Stimulated activated CD8-positive, alpha-beta memory T cell treated with anti-CD3 and anti-CD28 coated beads, Interleukin-4, amount 100 ng/mL, for 24 hours (primary cell): ENCODE measurements around the gene SPRED2.

Experiments used
- DNase-seq: peaks from one replicate; pipeline ENCODE4 v3.0.0-alpha.2; 2020; ENCODE audit warnings: low read depth

Gene SPRED2

DNA sequence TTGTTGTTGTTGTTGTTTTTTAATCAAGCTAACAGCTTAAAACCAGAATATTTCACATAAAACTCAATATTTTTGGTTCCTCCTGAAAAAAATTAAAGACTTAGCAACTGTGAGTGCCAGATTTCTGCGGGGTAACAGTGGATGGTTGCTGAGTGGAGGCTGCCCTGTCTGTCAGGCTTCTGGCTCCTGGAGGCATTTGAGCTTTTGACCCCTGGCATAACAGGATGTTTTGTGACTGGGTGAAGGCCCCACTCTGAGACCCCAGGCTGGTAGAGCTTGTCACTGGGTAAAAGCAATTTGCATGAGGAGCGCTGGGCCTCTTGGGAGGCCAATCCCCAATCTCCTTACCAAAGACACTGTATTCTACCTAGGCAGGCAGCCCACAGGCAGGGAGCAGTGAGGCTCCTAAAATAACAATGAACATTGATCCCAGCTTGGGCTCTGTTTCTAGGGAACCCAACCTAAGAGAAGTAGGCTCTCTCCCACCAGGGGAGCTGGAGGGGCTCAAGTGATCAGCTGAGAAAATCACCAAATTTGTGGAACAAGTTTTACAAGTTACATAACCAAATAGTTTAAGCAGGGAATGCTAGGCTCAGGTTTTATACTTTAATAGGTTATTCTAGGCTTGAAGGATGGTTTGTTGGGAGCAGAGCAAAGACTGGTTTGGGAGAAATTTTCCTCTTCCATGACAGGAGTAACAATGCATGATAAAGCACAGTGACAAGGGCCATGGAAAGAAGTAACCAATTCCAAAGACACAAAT is 5.9 kb upstream of the SPRED2 start:
- no peak for DNase-seq

GRCh38 chr2:65437392-65438135 is 5.2 kb upstream of the SPRED2 start:
- no peak for DNase-seq

DNA sequence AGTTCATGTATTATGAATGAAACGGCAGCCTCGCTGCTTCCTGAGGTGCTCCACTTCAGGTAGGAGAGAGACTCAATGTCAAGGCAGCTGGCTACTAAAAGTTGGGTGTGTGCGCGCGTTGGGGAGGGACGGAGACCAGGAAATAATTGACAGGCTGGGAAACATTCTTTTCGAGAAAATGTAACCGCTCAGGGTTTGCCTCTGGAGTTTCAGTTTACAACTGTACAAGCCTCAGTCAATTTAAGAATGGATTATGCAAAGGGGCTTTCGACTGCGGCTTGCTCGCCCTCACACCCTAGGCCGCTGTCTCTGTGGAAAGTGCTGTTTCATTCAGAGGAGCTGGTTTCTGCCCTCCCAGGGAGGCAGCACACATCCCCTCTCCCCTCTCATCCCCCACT is 4.4 kb upstream of the SPRED2 start:
- DNase-seq: peak; percentile 12

DNA sequence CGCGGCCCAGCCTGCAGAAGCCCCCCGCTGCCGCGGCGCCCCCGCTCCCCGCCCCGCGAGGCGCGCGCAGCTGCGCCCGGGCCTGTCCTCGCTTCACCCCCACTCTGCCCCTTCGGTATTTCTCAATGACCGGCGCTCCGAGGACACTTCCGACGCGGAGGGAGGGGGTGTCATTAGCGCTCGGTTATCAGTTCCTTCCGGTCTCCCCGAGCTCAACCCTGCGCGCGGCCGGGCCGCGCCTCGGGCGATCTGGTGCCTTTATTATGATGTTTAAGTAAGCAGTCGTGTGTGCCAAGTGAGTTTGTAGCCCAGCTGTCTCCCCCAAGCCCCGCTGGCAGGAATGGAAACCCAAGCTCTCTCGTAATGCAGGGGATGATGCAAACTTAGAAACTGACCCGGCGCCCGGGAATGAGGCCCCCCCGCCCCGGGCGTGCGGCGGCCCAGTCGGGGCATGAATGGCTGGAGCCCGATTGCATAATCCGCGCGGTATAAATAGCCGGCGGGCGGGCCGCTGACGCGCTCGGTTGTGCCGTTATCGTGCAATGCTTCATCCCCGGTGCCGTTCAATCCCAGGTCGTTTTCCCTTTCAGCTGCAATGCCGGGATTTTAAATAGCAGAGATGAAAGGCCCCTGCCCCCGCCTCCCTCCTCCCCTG is 3.9 kb upstream of the SPRED2 start:
- peak; percentile 9 for DNase-seq

DNA sequence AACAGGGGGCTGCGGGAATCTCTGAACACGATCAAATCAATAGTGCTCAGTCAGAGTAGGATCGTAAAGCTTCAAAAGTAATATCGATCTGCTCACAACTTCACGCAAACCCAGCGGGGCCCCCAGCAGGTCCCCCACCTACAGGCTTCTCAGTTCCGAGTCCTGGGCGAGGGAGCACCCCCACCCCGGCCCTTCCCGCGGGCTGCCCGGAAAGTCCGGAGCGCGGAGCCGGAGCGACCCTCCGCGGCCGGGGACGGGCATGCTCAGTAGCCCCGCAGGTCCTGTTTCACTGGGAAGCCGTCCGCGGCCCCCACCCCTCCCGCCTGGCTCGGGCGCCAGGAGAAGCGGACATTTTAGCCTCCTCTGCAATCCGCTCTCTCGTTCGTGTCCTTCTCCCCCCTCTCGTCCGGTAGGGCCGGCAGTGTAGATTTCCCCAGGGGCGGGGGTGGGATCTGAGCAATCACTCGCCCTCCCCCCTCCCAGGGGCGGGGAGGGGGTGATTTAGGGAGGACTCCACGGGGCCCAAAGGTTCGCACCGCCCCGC is 3.3 kb upstream of the SPRED2 start:
- peak; percentile 42 for DNase-seq

- DNase-seq: no peak
These were observed 2.3 kb upstream of the SPRED2 start for GRCh38 chr2:65434592-65435241.

DNA sequence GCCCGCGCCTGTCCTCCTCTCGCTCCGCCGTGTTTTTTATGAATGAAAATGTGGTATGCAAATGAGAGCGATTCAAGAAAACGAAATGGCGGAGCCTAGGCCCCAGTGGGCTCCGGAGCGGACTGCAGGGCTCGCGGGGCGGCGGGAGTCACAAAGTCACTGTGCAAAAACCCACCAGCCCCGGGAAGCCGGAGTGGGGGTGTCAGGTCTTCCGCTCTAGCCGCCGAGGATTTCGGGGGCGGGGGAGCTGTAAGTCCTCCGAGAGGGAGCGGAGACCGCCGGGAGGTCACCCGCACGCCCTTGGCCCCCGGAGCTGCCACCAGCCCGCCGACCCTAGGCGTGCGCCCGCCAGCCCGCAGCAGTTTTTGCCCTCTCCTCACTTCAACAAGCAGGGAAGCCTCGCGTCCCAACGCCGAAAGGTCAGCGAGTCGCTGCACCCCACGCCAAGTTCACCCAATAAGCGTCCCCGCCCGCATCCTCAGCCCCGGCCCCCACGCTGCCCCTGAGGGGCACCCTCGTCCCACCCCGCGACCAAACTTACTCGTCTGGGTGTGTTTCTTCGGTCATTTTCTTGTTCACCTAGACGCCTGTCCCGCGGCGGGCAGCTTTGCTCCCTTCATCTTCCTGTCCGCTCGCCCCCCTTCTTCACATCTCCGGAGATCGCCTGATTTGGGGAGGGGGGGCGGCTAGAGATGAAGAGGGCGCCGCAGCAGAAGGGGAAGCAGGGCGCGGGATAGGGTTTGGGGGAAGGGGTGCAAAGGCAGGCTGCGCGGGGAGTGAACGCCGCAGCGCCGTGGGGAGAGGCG is 775 bp downstream of the SPRED2 start:
- peak; percentile 11 for DNase-seq

DNA sequence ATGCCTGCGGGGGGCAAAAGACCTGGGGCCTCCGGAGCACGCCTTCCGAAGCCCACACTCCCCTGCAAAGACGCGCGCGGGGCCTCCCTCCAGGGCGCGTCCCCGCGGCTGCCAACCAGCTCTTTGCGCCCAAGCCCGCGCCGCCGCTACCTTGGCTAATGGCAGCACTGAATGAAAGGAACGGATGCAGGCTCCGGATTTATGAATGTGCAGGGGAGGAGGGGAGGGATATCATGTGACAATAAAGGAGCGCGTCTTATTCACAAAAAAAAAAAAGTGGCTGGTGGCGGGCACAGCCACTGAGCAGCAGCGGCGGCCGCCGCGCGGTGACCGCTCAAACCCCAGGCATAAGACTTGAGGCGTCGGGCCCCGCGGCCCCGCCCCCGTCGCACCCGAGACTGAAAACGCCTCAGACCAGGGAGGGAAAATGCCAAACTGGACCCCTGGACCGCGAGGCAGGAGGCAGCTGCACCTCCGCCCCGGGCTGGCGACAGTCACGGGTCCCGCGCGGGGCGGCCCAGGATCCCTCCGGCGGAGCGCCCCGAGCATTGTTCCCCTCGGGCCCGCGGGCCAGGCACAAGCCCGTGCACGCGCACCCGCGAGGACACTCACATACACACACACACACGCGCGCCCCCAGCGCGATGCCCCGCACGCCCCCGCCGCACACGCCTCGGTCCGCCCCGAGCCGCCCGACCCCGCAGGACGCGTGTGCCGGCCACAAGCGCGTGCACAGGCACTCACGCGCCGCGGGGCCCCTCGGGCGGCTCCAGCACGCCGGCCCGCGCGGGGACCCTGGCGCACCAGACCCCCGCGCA is 1.6 kb downstream of the SPRED2 start:
- peak; percentile 34 for DNase-seq

DNA sequence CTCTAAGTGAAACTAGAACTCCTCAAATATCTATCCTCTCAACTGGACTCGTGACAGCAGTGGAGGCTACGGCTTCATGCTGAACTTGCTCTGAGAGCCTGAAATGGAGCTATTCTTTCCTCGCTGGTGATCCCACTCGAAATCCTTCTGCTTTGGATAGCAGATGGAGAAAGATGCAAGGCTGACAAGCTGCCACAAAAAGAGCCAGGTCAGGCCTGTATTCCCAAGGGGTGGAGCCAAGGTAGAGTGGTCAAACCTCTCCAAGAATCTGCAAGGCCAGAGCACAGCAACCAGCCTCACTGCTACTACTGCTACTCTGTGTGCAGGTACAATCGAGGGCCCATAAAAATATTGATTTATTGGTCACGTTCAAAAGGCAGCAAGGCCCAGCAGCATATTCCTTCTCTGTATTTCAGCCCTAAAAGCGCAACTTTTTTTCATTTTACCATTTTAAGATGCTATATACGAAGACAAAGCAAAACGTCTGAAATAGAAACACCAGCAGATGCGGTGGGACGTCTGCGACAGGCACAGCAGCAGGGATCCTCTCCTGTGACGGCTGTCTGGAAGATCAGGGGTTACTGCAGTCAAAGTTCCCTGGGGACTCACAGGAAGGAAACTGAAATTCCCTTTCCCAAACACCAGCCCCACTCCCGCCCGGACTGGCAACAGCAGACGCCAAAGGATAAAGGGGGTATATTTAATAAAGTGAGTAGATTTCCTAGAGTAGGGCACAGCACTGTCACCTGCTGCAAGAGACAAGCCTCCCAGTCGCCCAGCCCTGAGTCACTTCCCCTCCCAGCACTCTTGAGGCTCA is 2.4 kb downstream of the SPRED2 start:
- no peak for DNase-seq

GRCh38 chr2:65427532-65427931 is 4.9 kb downstream of the SPRED2 start:
- no peak for DNase-seq

GRCh38 chr2:65425276-65425675 is 7.1 kb downstream of the SPRED2 start:
- DNase-seq: no peak

- no peak for DNase-seq
These were observed 8.0 kb downstream of the SPRED2 start for GRCh38 chr2:65424391-65424790.

GRCh38 chr2:65421432-65421748 is 11.0 kb downstream of the SPRED2 start:
- no peak for DNase-seq

- DNase-seq: no peak
These were observed 11.5 kb downstream of the SPRED2 start for GRCh38 chr2:65420712-65421431.

DNA sequence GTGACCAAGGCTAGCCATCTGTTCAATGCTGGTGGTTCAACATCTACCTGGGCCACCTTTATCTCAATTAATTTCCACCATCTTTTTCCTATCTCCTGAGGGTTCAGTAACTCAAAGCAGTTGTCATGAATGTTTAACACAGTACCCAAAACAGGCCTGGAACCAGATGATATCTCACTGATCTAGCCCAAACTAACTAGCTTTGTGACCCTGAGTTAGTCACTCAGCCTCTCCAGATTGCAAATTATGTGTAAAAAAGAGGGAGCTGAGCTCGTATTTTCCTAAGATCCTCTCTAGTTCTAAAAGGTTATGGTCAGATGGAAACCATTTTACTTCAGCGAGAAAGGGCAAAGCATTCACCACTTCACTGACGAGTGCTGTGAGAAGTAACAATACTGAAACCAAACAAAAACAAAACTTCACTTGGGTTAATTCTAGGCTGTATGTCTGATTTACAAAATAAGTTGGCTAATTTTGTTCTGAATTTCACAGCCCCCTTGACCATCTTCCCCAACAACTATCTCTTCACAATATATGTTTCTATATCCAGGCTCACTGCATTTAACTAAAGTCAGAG is 14.8 kb downstream of the SPRED2 start:
- no peak for DNase-seq

DNA sequence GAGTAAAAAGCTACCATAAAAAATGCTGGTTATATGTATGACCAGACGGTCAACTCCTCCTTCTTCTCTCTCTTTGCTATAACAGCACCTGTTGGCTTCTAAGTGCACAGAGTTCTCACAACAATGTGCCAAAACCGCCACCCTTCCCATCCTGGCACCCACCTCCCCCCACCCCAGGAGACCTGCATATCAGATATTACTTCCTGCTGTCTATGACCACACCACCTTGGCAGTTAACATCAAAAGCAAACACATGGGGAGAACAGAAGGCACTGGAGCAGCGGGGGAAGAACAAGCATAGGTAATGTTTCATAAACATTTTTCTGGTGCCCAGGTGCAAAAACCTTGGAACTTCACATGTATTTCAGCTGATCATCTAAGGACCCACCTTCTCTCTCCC is 15.5 kb downstream of the SPRED2 start:
- DNase-seq: no peak

GRCh38 chr2:65416321-65416720 is 16.1 kb downstream of the SPRED2 start:
- no peak for DNase-seq

- no peak for DNase-seq
These were observed 17.3 kb downstream of the SPRED2 start for GRCh38 chr2:65415091-65415490.

DNA sequence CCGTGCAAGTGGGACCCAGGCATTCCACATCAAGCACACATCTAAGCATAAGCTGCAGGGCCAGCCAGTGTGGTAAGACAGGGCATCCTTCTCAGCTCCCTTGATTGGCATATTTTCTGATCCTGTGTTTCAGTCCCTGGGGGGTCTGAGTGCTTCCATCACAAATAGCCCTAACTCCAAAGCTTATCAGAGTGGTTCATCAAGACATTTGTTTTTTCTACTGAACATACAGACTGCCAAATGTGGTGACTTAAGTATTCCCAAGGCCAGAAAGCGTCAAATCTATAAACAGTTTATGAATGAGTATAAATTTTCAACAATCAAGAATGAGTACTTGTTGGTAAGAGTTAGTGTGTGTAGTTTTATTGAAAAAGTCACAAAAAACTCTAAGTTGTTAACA is 18.8 kb downstream of the SPRED2 start:
- DNase-seq: no peak
